Measurements from ENCODE around the gene MAML3.
A peak's percentile ranks its signal among the peaks of the same experiment; 100 is the strongest.

MAML3 gene

GRCh38 chr4:139841464-139842195, 312.4 kb downstream of the MAML3 start:
- no peak for DNase-seq (ENCODE audit: low read depth)

DNA sequence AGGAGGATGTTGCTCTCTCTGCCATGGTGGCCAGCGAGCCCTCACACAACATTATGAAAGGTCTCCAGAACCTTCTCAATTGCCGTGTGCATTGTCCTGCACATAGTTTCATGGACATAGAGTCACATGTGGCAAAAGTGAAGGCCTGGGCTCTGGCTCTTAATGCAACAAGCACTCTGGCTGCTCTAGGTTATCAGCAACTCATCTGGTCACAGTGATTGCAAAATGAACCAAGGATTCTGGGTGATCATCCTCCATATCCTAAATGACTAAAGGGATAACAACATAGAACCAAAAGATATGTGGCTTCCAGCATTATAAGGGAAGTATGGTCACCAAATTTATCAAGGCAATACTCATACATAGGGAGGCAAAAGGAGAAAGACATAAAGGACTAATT, 313.2 kb downstream of the MAML3 start:
- no peak for DNase-seq (ENCODE audit: low read depth)

DNA sequence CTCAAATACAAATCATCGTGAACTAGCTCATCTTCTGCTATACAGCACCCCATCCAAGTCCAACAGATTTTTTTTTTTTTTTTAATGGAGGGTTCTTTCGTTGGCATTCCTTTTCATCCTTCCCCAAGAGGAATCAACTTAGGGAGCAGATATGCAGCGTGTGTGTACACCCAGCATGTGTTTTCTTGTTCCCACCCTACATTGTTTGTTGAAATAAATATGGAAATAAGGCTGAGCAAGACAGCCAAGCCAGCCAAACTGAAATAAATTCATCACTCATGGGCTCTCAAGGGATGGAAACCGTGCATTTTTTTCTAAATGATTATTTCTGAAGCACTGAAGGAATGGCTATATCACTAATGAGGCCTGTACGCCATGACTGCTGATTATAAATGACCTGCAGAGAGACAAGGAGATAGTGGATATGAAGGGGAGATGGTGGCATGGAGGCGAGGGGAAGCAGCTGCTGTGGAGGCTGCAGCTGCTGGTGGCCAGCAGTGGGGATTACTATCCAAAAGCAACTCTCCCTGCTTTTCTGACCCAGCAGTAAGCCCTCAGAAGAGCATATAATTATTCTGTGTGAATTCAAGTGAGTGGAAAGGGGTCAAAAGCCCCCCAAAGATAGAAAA, 314.5 kb downstream of the MAML3 start:
- DNase-seq (ENCODE audit: low read depth): no peak

- no peak for DNase-seq (ENCODE audit: low read depth)
These were observed 315.2 kb downstream of the MAML3 start for GRCh38 chr4:139838811-139839210.

DNA sequence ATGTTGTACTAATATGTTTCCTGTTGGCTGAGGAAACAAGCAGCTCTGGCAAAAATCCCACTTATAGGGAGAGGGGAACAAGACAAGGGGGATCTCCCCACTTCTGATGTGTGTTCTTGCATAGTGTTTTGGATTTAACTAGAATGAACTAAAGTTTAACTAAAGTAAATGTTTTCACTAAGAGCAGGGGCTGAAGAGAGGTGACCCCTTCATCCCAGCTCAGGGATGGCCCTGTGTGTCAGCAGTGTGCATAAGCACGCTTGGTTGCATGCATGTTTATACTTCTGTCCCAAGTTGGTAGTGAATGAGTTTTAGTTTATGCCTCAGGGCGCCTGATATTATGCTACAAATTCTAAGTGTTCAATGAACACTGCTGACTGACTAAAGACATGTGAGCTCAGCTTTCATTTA, 319.0 kb downstream of the MAML3 start:
- DNase-seq (ENCODE audit: low read depth): no peak

GRCh38 chr4:139834226-139834662, 319.7 kb downstream of the MAML3 start:
- DNase-seq (ENCODE audit: low read depth): no peak

DNA sequence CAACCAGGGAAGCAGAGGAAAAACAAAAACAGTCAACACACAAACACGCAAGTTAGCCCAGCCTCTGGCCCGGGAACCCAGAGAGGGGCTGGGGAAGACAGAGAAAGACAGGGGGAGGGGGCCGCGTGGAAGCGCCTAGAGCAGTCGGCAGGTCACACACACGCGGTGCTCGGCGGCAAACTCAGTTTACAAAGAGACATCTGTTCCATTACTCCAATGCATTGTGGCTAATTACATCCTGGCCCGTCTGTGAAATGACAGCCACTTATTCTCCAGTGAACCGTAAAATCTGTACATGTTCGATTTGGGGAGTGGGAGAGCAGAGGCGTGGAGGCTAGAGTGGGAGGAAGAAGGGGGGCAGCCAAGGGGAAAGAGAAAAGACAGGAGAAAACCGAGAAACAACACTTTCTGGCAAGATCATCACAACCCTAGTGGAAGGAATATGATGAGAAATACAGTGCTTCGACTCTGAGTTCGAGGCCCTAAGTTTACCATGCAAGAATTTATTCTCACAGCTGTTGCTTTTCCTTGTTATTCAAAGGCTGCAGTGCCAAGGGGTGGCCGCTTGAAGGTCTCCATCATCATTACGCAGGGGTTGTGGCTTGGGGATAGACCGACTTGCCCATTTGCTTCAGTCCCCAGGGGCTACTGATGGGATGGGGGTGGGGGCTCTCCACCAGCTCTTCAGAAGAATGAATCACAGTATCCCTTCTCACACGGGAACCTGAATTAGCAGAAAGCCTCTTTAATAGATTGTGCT, 320.7 kb downstream of the MAML3 start:
- no peak for DNase-seq (ENCODE audit: low read depth)

GRCh38 chr4:139828966-139829664, 324.9 kb downstream of the MAML3 start:
- no peak for DNase-seq (ENCODE audit: low read depth)

DNA sequence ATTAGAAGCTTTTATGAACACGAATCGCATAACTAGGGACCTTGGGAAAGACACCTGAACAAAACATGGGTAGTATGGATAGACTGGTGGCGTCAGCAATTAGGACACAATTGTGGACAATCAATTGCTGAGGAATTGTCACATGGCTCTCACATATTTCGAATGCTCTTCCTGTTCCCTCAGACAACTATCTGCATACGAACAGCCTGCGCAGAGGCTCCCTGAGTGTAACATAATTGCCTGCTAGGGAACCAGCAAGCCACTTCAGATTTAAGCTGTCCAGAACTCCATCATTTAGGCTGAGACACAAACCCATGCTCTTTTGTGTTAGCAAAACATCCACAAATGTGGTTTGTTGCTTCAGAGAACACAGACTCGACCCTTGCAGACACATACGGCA, 327.6 kb downstream of the MAML3 start:
- no peak for DNase-seq (ENCODE audit: low read depth)

DNA sequence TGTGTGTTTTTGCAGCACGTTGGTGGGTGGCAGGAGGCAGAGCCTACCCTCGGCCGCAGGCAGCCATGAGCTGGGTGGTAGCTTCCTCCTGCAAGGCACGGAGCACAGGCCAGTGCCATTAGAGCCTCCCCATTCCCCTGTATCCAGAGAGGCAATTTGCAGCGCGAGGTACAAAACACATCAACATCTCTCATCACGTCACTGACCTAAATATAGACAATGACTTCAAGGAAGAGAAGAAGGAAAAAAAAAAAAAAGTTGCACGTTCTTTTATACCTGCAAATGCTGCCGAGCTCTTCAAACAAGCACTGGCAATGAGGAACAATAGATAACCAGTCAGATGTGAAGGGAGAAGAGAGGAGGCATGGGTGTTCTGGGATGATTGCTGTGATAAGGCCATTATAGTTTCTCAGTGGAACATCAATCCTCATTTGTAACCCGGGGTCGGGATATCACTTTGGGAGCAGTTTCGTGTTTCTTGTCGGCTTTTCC, 328.4 kb downstream of the MAML3 start:
- DNase-seq (ENCODE audit: low read depth): no peak

DNA sequence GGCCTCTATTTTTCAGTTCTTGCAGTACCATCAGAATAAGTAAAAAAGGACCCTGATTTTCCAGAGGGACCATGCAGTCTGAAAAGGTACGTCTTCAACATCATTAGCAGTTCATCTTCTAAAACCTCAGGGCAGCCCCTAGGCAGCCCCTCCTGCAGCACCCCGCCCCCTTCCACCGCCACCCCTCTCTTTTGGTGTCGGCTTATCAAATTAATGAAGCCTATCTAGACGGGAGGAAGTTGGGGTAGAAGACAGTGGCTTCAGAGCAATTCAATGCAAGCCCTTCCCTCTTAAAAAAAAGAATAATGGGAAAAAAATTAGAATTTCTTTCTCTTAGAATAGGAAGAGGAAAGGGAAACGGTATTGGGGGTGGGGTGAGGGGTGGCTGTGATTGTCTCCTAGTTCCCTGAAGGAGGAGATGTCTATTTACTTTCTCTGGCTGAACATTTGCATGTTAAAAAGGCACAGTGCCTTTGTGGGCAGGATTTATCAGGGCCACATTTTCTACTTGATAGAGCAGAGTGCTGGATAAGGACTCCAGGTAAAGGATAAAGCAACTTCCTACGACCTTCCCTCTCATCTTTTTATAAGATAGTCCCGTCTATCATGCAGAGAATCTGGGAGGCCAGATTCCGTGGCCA, 329.0 kb downstream of the MAML3 start:
- no peak for DNase-seq (ENCODE audit: low read depth)

GRCh38 chr4:139823746-139824145, 330.2 kb downstream of the MAML3 start:
- no peak for DNase-seq (ENCODE audit: low read depth)

DNA sequence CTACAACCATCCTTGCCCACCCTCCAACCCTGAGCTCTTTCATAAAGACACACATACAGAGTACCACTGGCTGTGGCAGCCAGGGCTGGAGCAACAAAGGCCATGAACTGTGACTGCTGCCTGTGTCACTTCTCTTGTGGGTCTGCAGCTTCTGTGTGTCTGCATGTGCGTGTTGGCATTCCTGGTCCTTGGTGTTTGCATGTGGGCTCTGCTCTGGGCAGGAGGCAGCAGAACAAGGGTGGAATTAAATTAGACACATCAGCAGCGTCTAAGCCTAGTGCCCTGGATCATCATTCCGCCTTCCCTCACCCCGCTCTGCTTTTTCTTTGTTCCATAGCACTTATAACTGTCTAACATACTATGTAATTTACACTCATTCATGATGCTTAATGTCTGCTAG, 330.6 kb downstream of the MAML3 start:
- no peak for DNase-seq (ENCODE audit: low read depth)

DNA sequence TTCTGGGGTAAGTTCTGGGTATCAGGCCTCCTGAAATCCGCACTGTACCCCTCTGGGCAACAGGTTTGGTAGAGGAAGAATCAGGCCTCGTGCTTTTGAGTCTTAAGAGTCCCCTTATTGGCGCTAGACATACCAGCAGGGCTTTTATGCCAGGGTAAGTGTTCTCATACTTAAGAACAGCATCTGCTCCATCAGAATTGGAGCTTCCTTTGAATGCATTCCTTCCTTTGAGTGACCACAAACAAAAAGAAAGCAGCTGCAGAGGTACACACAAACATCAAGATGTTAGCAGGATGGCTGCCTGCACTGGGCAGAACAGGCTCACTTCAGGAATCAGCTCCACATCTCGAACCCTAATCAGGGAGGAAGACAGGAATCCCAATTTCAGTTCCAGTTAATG, 331.6 kb downstream of the MAML3 start:
- no peak for DNase-seq (ENCODE audit: low read depth)

DNA sequence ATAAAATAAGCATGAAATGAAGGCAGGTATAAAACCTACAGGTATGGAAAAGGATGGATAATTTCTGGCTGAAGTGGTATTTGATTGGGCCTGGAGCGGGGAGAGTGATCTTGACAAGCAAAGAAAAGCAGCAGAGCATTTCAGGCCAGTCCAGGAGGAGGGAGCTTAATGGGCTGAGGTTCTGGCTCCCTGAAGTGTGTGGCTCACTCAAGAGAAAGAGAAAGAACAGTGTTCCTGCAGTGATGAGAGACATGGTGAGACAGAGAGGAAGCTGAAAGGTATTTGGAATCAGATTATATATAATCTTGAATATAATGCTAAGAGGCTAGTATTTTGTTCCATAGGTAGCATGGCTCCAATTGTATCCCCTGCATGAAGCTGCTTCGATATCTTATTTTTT, 334.9 kb downstream of the MAML3 start:
- DNase-seq (ENCODE audit: low read depth): no peak

- no peak for DNase-seq (ENCODE audit: low read depth)
These were observed 336.1 kb downstream of the MAML3 start for GRCh38 chr4:139817657-139818452.

GRCh38 chr4:139816856-139817255, 337.1 kb downstream of the MAML3 start:
- no peak for DNase-seq (ENCODE audit: low read depth)

DNA sequence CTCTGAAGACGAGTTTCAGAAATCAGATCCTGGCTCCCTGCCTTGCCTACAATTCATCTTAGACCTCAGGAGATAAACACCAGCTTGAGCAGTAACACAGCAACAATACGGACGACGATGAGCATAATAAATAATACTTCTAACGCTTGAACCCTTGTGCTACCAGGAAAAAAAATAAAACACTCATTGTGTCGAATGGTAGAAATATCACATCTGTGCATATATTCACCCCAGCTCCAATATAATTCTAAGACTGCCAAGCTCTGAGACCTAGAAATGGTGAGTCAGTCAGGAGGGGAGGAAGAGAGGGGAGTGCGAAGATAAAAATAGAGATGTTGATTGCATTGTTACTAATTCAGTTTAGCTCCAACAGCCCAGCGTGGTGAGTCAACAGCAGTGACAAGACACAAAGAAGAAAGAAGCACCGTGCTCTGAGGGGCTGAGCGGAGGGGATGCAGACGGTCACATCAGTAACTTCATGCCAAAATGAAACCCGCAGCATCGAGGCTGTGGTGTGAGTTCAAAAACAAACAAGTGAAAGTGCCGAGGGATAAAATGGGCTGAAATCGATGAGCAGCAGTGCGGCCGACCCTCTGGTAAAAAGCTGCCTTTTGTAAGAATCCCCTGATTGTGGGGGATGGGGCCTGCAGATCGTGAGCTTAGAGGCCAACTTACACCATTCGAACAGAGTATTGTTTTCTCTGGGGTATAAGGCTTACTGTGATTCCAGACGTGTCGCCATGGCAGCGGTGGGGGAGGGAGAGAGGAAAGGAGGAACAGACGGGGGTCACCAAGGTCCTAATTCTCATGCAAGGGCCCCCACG, 338.0 kb downstream of the MAML3 start:
- DNase-seq (ENCODE audit: low read depth): peak; percentile 70

DNA sequence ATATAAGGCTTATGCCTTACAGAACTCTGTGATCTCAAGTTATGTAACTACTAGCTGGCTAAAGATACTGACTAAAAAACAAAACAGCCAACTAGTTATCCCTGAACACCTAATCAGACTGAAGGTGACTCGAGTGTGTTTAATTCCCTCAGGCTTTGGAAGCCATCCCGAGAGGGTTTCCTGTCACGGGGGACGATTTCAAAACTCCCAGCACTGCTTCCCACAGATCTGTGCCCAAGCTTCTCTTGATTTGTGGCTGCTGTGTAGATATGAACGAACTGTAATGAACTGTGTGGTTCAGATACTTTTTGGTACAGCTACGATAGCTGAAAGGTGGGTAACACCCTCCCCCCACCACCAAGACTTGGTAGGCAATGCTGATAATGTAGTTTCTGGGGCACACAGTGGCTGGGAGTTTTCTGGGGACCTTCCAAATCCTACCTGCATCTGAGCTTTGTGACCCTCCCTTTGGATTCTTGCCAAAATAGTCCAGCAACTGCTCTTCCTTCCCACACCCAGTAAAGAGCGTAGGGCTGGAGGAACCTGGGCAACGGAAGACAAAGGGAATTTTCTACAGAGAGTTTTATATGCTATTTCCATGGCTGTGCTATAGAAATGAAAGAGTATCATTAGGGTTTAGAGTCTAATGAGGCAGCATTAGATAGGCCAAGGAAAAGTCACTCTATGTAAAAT, 339.5 kb downstream of the MAML3 start:
- no peak for DNase-seq (ENCODE audit: low read depth)
